ENCODE measurements around the gene CASK.

CASK gene

GRCh38 chrX:41952102-41952501 is 28.7 kb upstream of the CASK start:
- no peaks in the 10 kb centered on the region for H3K27me3 ChIP-seq (ENCODE audit: control insufficient read depth, low read length)
- H3K27ac ChIP-seq (ENCODE audit: low read depth, low read length): no peak overlapping the region
- H3K4me1 ChIP-seq (ENCODE audit: control insufficient read depth, low read length): no peaks in the 10 kb centered on the region
- no peak overlapping the region for H3K4me2 ChIP-seq (ENCODE audit: low read length)
- H3K9me3 ChIP-seq (ENCODE audit: control insufficient read depth, insufficient read depth, low read length): no peaks in the 10 kb centered on the region
- no peaks in the 10 kb centered on the region for H3K9me2 ChIP-seq (replicated peaks; ENCODE audit: control insufficient read depth, low read length)
- no peaks in the 10 kb centered on the region for H4K20me1 ChIP-seq (ENCODE audit: control insufficient read depth, insufficient read depth, low read depth, low read length)
- no peaks in the 10 kb centered on the region for H3F3A ChIP-seq (ENCODE audit: control insufficient read depth, insufficient read depth)
- no peaks in the 10 kb centered on the region for H3K36me3 ChIP-seq (ENCODE audit: control insufficient read depth, low read length)
- H3K4me3 ChIP-seq (ENCODE audit: low read length): no peak overlapping the region
- no peaks in the 10 kb centered on the region for H3K79me2 ChIP-seq (ENCODE audit: control insufficient read depth, low read length)
- TF ChIP-seq EZH2phosphoT487 (IDR thresholded peaks at IDR 0.05; ENCODE audit: borderline replicate concordance, low read length) (no peak), CTCF (IDR thresholded peaks at IDR 0.05; ENCODE audit: low read depth, low read length, poor library complexity, severe bottlenecking) (no peak)

- Histone ChIP-seq H3K4me3 (ENCODE audit: low read length) (no peak overlapping the region), H4K20me1 (ENCODE audit: control insufficient read depth, insufficient read depth, low read depth, low read length) (no peaks in the 10 kb centered on the region), H3K4me1 (ENCODE audit: control insufficient read depth, low read length) (peaks cover 8% of the 10 kb centered on the region), H3K9me3 (ENCODE audit: control insufficient read depth, insufficient read depth, low read length) (no peaks in the 10 kb centered on the region), H3K79me2 (ENCODE audit: control insufficient read depth, low read length) (no peaks in the 10 kb centered on the region), H3K36me3 (ENCODE audit: control insufficient read depth, low read length) (no peaks in the 10 kb centered on the region), H3K27me3 (ENCODE audit: control insufficient read depth, low read length) (no peaks in the 10 kb centered on the region), H3F3A (ENCODE audit: control insufficient read depth, insufficient read depth) (no peaks in the 10 kb centered on the region), H3K4me2 (ENCODE audit: low read length) (no peak overlapping the region), H3K9me2 (replicated peaks; ENCODE audit: control insufficient read depth, low read length) (no peaks in the 10 kb centered on the region), H3K27ac (ENCODE audit: low read depth, low read length) (no peak overlapping the region)
- no peak for TF ChIP-seq EZH2phosphoT487 (IDR thresholded peaks at IDR 0.05; ENCODE audit: borderline replicate concordance, low read length)
- TF ChIP-seq CTCF (IDR thresholded peaks at IDR 0.05; ENCODE audit: low read depth, low read length, poor library complexity, severe bottlenecking): no peak
These were observed 23.7 kb upstream of the CASK start for GRCh38 chrX:41946989-41947612.

- H3K27me3 ChIP-seq (ENCODE audit: control insufficient read depth, low read length): no peaks in the 10 kb centered on the region
- H3K4me1 ChIP-seq (ENCODE audit: control insufficient read depth, low read length): peaks cover 8% of the 10 kb centered on the region
- H3F3A ChIP-seq (ENCODE audit: control insufficient read depth, insufficient read depth): no peaks in the 10 kb centered on the region
- H3K27ac ChIP-seq (ENCODE audit: low read depth, low read length): no peak overlapping the region
- no peak overlapping the region for H3K4me3 ChIP-seq (ENCODE audit: low read length)
- TF ChIP-seq CTCF (IDR thresholded peaks at IDR 0.05; ENCODE audit: low read depth, low read length, poor library complexity, severe bottlenecking) (no peak), EZH2phosphoT487 (IDR thresholded peaks at IDR 0.05; ENCODE audit: borderline replicate concordance, low read length) (no peak)
- H3K79me2 ChIP-seq (ENCODE audit: control insufficient read depth, low read length): no peaks in the 10 kb centered on the region
- no peaks in the 10 kb centered on the region for H3K9me3 ChIP-seq (ENCODE audit: control insufficient read depth, insufficient read depth, low read length)
- H4K20me1 ChIP-seq (ENCODE audit: control insufficient read depth, insufficient read depth, low read depth, low read length): no peaks in the 10 kb centered on the region
- H3K9me2 ChIP-seq (replicated peaks; ENCODE audit: control insufficient read depth, low read length): no peaks in the 10 kb centered on the region
- no peak overlapping the region for H3K4me2 ChIP-seq (ENCODE audit: low read length)
- no peaks in the 10 kb centered on the region for H3K36me3 ChIP-seq (ENCODE audit: control insufficient read depth, low read length)
These were observed 22.9 kb upstream of the CASK start for GRCh38 chrX:41946235-41946634.
